ENCODE measurements around the gene INTS13.
"Not testable (repeated sequence)": the region's sequence is repeated elsewhere in the genome, so short reads cannot be mapped to it uniquely, and the experiment has no call there.

Gene INTS13, protein sequence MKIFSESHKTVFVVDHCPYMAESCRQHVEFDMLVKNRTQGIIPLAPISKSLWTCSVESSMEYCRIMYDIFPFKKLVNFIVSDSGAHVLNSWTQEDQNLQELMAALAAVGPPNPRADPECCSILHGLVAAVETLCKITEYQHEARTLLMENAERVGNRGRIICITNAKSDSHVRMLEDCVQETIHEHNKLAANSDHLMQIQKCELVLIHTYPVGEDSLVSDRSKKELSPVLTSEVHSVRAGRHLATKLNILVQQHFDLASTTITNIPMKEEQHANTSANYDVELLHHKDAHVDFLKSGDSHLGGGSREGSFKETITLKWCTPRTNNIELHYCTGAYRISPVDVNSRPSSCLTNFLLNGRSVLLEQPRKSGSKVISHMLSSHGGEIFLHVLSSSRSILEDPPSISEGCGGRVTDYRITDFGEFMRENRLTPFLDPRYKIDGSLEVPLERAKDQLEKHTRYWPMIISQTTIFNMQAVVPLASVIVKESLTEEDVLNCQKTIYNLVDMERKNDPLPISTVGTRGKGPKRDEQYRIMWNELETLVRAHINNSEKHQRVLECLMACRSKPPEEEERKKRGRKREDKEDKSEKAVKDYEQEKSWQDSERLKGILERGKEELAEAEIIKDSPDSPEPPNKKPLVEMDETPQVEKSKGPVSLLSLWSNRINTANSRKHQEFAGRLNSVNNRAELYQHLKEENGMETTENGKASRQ

GRCh38 chr12:26937863-26938700 is at the start of gene INTS13, which contains the start of gene FGFR1OP2:
INTS13 (minus strand) TSS chr12:26937981; CDS start chr12:26936803, 1,178 bp downstream.
FGFR1OP2 (plus strand) TSS chr12:26938470; CDS start chr12:26954159, 15,689 bp downstream.
- peak; percentile 96 to 98 for DNase-seq (ENCODE audit: low read depth in 2 of 2)

DNA sequence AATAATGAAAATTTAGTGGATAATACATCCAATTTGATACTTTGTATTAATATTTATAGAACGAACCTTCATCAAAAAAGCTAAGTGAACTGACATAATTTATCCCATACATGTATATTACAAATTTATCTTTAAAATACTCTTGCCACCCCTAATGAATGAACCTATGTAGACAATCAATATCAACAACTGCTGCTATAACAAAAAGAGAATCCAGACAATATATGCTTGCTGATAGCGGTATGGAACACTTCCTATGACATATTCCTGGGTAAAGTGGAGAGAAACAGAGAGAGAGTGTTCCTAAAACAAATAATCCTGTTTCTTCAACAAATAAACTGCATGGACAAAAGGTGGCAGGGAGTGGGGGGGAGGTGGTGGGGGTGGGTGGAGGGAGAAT is 45.1 kb upstream of the INTS13 start:
- DNase-seq (ENCODE audit: low read depth in 2 of 2), result no peak

GRCh38 chr12:26979733-26980132 is 42.0 kb upstream of the INTS13 start:
- no peak for DNase-seq (ENCODE audit: low read depth in 2 of 2)

DNA sequence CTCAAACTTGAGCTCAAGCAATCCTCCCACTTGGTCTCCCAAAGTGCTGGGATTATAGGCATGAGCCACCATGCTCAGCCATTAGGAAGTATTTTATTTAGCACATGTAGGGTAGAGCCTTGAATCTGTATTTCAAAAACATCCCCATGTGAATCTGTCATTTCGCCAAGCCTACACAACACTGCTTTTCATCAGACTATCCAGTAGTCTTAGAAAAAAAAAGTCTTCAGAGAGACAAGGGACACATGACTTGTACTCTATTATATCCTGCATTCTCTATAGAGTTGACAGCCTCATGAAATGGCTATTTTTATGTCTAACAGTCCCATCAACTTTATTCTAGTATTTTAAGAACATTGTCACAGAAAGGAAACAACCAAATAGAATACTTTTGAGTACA is 41.0 kb upstream of the INTS13 start:
- DNase-seq (ENCODE audit: low read depth in 2 of 2), result no peak

DNA sequence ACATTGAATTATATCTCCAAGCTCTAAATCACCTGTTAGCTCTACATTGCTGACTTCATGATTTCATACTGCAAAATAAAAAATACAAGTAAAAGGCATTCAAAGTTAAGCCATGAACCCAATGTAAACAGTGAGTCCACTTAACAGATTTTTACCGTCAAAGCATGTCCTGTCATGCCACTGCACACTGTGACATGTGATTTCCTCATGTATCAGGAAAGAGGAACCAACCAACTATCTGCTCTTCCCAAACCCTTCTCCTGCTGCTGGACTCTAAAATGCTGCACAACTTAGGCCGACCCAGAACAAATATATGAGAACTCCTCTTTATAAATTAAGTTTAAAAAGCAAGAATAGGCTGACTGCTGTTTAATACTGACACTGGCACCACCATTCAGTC is 38.9 kb upstream of the INTS13 start:
- DNase-seq (ENCODE audit: low read depth in 2 of 2), result no peak

GRCh38 chr12:26971963-26972362 is 34.2 kb upstream of the INTS13 start:
- peak; percentile 47 to 52 for DNase-seq (ENCODE audit: low read depth in 2 of 2)

DNA sequence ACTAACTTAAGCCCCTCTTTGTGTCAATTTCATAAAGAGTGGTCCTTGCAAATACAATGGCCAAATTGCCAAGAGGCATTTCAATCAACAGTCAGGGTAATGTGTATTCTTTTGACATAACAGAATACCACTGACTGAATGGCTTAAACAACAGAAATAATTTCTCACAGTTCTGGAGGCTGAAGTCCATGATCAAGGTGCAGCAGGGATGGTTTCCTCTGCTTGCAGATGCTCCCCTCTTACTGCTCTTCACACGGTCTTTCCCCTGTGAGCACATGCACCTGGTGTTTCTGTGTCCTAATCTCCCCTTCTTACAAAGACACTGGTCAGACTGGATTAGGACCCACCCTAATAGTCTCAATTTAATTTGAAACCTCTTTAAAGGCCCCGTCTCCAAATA is 32.4 kb upstream of the INTS13 start:
- DNase-seq (ENCODE audit: low read depth in 2 of 2), result no peak

- no peak for DNase-seq (ENCODE audit: low read depth in 2 of 2)
These were observed 29.1 kb upstream of the INTS13 start for GRCh38 chr12:26966842-26967241.

DNA sequence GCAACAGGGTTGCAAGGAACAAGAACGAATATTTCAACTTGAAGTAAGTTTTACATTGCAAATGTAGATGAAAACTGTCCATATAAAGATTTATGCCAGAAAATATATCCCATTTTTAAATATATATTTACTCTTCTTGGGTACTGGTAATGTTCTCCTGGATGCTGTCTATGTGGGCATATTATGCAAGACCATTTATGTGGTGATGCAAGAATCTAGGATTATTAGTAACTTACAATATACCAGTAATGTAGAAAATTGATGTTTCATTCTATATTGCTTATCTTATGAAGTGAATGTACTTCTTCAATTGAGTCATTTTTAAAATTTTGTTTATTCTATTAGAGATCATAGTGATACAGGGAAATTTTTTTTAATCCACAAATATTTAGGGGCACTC is 25.6 kb upstream of the INTS13 start:
- no peak for DNase-seq (ENCODE audit: low read depth in 2 of 2)

DNA sequence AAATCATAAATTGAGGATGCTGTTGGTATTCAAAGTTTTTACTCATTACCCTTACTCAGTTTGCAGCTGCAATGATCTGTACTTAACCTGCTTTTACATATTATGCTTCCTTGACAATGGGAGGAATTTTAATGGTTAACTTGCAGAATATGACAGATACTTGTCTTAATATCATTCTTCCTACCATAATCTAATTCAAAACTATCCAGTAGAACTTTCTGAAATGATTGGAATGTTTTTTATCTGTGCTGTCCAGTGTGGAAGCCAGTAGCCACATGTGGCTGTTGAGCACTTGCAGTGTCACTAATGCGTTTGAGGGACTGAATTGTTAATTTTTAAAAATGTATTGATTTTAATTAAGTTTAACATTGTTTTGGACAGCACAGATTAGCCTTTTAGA is 24.0 kb upstream of the INTS13 start:
- no peak for DNase-seq (ENCODE audit: low read depth in 2 of 2)

- DNase-seq (ENCODE audit: low read depth in 2 of 2), result not testable (repeated sequence)
These were observed 23.6 kb upstream of the INTS13 start for GRCh38 chr12:26961391-26961790.

DNA sequence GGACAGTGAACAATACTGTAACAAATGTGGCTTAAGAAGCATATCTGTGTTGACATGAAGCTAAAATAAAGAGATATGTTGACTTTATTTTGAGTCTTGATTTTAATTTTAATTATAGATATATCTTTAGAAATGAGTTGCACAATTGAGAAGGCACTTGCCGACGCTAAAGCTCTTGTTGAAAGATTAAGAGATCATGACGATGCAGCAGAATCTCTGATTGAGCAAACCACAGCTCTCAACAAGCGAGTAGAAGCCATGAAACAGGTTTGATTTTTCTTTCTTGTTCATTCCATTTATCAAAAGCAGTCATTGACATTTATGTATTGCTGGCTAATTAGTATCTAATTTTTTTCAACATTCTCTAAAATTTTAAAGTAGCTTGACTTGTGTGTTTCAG is 16.2 kb upstream of the INTS13 start:
- DNase-seq (ENCODE audit: low read depth in 2 of 2), result no peak

- no peak for DNase-seq (ENCODE audit: low read depth in 2 of 2)
These were observed 15.7 kb upstream of the INTS13 start for GRCh38 chr12:26953447-26953846.

DNA sequence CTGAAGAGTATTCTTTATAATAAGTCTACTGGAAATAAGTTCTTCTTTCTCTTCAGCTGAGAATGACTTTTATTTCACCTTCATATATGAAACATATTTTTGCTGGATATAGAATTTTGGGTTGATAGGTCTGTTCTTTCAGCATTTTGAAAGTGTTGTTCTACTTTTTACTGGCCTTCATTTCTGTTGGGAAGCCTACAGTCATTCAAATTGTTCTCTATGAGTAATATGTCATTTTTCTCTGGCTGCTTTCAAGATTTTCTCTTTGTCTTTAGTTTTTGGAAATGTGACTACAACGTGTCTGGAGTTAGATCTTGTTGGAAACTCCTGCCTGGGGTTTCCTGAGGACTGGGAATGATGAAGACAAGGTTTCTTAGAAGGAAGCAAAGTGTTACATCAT is 10.5 kb upstream of the INTS13 start:
- no peak for DNase-seq (ENCODE audit: low read depth in 2 of 2)

- no peak for DNase-seq (ENCODE audit: low read depth in 2 of 2)
These were observed 3.4 kb upstream of the INTS13 start for GRCh38 chr12:26941215-26941594.

- no peak for DNase-seq (ENCODE audit: low read depth in 2 of 2)
These were observed 2.9 kb upstream of the INTS13 start for GRCh38 chr12:26940516-26941214.

DNA sequence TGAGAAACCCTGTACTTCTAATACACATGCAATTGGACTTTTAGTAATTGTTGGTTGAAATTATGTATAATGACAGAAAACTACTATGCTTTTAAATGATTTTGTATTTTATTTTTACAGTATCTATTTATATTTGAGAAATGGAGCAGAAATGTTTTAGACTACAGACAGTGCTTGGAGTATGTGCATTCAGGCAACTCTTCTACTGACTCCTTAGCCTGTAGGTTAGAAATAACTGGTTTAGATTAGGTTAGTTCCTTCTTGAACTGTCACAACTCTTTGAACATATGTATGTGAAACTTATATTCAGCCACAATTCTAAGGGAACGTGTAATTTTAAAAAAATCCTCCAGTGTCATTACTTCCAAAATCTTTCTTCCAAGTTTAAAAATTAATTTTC is 2.2 kb upstream of the INTS13 start:
- DNase-seq (ENCODE audit: low read depth in 2 of 2), result no peak

DNA sequence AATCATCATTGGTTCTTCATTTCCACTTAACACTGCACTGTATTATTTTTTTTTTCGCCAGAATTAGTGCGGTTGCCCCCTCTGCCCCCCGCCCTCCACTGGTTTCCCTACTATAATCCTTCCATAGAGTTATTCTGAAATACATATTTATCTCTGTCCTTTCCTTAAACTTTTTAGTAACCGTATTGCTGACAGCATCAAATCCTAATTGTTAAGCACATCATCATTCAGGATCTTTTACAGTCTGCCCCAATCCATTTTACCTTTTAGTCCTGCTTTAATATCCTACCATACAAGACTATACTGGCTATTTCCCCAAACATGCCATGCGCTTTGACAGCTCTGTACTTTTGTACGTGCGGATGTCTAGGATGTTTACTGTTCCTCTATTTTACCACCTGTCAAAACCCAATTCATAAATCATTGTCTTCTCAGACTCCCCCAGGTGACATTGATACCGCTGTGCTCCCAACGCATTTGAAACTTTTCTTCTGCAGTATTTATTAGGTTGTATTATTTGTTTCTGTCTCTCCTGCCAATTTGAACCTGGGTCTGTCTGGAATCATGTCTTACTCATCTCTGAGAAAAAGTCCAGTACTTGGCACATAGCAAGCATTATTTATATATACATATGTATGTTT is 1.5 kb upstream of the INTS13 start:
- DNase-seq (ENCODE audit: low read depth in 2 of 2), result no peak

DNA sequence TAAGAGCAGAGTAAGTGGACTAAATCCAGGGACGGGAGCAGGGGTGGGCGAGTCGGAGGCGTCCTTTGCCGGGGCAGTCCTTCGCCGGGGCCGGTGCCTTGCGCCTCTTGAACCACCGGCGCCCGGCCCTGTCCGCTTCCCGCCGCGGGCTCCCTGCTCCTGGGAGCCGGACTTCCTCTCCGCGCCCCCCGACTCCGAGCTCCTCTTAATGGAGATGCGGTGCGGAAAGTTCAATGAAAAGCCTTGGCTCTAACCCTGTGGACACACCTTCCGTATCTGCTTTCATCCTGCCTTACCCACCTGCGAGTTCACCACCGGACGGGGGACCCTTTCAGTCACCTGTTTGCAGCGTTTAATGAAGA is 901 bp upstream of the INTS13 start:
- no peak for DNase-seq (ENCODE audit: low read depth in 2 of 2)

DNA sequence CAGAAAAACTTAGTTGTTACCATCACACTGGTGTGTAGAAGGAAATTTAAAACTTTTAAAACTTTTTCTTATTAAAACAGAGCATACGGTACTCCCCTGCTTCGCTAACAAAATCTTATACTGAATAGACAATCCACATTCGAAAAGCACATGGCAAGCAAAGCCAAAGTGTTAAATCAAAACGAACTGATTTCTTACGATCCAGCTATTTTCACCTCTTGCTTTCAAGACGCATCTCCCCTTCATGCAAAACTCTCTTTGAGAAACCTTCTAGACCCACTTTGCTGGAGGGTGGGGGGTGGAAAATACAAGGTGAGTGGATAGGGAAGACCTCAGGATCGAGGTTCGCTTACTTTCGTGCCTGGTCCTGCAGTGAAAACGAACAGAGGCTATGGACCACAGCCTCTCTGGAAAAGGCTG is 328 bp downstream of the INTS13 start:
- no peak for DNase-seq (ENCODE audit: low read depth in 2 of 2)
